ENCODE results near the gene TRAPPC6A.
A peak's percentile ranks its signal among the peaks of the same experiment; 100 is the strongest.

Gene TRAPPC6A

DNA sequence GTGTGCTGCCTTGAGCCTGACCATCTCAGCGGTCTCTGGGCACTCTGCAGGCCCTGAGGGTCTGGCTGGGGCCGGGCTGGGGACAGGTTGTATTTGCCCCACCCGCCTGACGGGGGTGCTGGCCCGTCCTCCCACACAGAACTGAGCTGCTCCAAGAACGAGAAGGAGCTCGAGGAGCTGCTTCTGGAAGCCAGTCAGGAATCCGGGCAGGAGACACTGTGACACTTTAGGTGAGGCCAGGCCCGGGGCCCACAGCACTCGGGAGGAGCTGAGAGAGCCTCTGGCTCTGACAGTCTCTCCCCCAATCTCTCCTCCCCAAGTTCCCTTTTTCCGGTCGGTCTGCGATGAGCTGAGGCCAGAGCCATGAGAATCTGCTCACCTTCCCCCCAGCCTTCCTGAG, 31.8 kb downstream of the TRAPPC6A start:
- DNase-seq: peak; percentile 53 to 59

DNA sequence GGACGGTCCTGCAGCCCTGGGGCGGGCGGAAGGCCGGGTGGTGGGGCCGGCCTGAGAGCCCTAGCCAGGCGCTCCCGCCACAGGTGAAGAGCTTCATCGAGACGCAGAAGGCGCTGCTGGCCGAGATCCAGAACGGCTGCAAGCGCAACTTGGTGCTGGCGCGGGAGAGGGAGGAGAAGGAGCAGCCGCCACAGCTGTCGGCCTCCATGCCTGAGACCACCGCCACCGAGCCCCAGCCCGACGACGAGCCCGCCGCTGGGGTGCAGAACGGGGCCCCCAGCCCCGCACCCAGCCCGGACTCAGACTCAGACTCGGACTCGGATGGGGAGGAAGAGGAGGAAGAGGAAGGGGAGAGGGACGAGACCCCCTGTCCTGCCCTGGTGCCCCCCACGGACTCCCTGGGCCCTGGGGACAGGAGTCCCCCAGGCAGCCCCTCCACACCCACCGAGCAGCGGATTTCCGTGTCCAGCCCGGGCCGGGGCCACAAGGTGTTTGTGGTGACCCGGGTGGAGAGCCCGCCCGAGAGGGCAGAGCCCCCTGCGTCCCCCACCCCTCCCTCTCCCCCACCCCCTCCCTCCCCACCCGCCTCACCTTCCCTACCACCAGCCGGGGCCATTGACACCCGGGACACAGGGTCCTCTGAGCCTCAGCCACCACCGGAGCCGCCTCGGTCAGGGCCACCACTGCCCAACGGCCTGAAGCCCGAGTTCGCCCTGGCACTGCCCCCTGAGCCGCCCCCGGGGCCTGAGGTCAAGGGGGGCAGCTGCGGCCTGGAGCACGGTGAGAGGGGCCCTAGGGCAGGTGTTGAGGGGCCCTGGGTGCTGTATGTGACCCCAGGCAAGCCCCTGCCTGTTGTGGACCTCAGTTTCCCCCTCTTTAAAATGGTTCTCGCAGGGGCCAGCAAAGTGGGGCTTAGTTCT, 32.5 kb downstream of the TRAPPC6A start:
- DNase-seq: no peak

DNA sequence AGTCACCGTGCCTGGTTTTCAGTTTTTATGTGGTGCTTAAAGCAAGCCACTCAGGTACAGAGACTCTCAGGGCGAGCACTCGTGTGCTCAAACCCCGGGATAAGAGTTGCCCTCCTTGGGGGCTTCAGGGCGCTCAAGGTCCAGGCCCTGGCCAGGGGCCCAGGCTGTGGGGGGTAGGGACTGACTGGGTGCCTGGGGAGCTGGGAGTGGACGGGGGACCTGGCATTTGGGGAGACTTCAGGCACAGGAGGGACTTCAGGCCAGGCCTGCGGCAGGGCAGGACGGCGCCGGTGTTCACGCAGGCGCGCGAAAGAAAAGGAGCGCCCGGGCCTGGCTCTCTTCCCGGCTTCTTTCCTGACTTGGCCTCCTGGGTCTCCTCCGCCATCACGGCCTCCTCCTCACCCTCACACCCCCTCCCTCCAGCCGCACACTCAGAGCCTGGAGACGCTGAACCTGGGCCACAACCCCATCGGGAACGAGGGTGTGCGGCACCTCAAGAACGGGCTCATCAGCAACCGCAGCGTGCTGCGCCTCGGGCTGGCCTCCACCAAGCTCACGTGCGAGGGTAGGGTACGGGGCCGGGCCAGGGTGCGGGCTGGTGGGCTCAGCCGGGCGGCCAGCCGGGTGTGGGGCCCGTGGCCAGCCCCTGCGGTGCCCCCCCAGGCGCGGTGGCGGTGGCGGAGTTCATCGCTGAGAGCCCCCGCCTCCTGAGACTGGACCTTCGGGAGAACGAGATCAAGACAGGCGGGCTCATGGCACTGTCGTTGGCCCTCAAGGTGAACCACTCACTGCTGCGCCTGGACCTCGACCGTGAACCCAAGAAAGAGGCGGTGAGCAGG, 33.4 kb downstream of the TRAPPC6A start:
- no peak for DNase-seq

DNA sequence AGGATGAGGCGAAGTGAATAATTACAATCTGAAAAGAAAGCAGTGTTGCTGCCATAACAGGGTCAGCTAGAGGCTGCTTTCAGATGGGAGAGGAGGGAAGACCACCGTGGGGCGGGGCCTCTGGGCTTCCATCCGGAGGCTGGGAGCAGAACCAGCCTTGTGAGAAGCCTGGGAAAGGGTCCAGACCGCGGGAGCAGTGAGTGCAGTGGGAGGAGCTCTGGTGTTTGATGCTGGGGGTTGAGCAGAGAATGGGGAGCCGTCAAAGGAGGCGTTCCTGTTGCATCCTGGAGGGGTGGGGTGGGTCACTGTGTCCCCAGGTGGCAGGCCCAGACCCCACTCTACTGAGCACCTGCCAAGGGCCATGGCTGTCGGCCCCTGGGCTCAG, 35.3 kb downstream of the TRAPPC6A start:
- no peak for DNase-seq

DNA sequence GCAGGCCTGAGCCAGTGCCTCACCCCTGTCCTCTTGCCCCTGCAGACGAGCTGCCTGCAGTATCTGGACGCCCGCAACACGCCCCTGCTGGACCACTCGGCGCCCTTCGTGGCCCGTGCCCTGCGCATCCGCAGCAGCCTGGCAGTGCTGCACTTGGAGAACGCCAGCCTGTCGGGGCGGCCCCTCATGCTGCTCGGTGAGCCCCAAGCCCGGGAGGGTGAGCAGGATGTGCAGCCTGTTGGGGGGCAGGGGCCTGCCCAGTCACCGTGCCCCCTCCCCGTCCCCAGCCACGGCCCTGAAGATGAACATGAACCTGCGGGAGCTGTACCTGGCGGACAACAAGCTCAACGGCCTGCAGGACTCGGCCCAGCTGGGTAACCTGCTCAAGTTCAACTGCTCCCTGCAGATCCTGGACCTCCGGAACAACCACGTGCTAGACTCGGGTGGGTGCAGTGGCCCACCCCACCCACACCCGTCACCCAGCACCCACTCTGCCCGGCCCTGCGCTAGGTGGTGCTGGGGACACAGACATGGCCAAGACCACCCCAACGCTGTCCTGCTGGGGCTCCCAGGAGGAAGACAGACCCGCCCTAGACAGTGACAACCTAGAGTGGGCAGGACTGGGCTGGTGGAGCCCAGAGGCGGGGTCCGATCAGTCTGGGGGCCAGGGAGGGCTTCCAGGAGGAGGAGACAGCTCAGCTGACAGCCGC, 35.9 kb downstream of the TRAPPC6A start:
- no peak for DNase-seq

DNA sequence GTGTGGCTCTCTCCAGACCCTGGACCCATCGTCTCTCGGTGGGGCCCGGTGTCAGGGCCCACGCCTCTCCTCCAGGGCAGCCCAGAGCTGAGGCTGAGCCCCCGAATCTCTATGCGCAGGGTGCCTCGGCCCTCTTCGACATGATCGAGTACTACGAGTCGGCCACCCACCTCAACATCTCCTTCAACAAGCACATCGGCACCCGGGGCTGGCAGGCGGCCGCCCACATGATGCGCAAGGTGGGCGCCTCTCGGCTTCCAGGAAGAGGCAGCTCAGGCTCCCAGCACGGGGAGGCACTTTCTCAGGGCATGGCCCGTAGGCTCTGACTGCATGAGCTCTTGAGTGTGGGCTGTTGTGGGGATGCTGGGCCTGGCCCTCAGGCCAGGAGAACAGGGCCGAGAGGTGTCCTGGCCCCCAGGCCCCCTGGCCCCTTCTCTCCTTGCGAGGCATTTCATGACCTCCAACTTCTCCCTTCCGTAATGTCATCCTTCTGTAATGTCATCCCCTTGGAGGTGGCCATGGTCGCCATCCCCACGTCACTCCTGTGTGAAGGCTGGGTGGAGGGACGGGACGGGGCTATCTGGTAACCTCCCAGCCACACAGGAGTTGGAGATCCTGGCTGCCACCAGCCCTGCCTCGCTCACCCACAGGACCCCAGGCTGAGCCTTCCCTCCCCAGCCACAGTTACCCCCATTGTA, 36.7 kb downstream of the TRAPPC6A start:
- DNase-seq: no peak

DNA sequence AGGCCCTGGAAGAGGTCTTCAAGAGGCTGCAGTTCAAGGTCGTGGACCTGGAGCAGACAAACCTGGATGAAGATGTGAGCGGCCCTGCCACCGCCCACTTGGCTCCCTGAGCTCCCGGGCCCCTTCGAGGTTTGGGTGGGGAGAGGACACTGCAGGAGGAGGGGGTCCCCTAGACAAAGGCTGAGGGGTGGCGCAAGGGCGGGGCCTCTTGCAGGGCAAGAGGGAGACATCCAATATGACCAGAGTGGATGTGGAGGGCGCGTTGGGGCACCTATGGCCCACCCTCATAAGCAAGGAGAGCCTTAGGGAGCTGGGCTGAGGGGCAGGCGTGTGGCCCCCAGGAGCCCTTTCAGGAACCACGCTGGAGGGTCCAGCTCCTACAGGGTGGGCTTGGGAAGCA, 37.5 kb downstream of the TRAPPC6A start:
- no peak for DNase-seq

DNA sequence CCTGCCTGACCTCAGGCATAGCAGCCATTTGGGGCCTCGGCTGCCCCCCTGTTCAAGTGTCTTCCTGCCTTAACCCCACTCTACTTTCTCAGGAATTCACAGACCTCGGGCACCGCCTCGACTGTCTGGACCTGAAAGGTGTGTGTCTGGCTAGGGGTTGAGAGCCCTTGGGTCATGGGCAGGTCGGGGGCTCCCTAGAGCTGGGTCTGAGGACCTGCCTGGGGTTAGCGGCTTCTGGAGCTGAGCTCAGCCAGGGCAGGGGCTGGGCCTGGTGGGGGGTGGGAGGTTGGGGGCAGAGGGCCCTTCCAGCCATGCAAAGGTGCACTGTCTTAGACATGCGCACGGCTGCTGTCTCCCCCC, 37.9 kb downstream of the TRAPPC6A start:
- no peak for DNase-seq

DNA sequence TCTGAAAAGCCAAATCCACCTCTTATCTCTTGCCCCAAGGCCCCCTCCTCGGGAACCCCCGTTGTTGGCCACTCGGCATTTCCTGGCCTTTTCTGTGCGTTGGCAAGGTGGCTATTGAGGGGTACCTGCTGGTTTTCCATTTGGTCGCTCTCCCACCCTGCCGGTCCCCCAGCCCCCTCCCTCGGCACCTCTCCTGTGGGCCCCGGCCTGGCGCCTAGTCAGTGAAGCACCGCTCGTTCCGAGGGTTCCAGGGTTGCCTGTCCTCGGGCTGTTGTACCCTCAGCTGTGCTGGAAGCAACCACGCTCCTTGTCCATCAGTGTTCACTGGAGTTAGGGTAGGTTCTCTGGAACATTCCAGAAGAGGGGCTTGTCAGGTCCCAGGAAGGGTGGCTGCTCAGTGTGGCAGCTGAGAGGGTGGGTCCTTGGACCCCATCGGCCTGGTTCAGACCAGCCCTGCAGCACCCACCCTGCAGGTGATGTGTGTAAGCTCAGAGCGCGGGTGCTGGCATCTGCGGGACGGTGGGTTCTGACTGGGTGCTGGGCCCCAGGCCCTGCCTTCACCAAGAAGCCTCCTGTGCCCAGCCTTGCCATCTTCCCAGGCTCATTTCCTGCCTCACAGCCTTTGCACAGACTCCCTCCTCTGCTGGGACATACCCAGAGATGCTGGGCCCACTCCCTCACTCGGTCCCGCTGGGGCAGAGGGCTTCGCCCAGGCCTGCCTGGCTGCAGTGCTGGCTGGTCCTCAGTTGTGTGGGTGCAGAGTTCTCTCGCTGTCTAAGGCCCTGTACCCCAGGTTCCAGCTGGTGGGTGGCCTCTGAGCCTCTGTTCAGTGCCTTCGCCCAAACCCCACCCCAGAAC, 38.5 kb downstream of the TRAPPC6A start:
- no peak for DNase-seq

DNA sequence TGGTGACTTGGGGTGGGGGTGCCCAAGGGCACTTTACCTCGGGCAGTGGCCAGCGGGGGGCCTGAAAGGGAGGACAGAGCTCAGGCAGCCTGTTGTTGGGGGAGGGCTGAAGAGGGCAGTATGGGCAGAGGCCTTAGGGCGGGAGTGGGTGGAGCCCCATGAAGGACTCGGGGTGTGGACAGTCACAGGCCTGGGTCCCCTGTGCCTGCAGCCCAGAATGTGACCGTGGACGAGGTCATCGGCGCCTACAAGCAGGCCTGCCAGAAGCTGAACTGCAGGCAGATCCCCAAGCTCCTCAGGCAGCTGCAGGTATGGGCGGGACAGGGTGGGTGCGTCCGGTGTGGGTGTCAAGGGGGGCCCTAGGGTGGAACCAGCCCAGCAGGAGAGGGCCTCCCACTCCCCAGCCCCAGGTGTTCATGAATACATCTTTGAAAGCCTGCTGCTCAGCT, 39.7 kb downstream of the TRAPPC6A start:
- DNase-seq: no peak

DNA sequence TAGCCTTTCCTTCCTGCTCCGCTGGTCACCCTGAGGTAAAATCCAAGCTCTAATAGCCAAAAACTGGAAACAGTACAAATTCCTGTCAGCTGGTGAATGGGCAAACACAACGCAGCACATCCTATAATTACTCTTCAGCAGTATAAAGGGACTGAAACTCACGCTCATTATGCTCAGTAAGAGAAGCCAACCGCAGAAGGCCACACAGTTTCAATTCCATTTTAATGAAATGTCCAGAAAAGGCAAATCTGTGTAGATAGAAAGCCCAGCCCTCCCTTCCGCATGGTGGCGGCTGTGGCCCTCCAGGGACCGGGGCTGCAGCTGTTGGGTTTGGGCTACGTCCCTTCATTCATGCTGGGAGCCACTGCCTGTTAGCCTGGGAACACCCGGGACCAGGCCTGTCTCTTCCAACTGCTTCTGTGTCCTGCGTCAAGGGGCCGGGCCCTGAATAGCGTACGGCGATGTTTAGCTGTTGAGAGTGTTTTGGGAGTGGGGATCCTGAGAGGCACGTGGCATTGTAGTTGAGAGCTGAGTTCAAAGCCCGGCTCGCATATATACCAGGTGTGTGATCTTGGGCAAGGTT, 40.8 kb downstream of the TRAPPC6A start:
- DNase-seq: no peak

DNA sequence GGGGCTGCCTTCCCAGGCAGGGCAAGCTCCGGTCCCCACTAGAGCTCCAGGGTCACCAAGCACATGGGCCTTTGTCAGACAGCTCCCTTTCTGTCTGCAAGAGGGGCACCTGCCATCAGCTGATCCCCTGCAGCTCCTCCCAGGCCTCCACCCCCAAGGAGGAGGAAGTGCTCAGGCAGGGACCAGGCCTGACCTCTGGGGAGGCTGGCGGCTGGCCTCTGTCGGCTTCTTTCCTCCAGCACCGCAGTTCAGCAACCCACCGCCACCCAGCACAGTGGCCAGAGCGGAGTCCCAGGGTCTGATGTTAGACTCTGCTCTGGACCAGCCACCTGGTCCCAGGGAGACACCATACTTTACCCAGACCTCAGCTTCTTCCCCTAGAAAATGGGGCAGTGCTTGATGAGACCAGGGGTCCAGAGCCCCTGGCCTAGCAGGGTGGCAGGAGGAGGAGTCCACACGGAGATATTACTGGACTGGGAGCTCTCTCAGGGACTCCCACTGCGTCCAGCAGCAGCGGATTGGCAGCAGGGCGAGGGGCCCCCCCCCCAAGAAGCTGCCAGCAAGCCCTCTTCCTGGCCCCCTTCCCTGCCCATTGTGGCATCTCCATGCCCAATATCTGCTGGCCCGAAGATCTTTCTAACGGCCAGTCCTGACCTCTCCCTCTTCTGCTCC, 41.4 kb downstream of the TRAPPC6A start:
- no peak for DNase-seq

DNA sequence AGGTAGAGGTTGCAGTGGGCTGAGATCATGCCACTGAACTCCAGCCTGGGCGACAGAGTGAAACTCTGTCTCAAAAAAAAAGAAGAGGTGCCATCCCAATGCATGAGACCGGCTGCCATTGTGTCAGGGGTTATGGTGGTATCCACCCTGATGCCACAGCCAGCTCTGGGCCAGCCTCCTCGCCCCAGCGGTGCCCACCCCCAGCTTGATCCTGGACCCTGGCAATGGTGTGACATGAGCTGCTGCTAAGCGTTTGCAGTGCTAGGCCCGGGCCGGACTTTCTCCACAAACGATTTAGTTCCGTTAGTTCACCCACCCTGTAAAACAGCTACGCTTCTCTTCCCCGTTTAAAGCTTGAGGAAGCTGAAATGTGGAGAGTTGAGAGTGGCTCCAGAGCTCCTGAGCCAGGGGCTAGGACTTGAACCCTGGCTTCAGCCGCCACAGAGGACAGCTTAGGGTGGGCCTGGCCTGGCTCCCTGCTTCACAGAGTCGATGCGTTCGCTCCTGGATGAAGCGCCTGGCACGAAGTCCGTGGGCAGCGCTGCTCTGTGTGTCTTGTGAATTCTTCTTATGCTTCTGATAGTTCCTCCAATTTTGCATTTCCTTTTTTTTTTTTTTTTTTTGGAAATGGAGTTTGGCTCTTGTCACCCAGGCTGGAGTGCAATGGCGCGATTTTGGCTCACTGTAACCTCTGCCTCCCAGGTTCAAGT, 42.7 kb downstream of the TRAPPC6A start:
- no peak for DNase-seq

DNA sequence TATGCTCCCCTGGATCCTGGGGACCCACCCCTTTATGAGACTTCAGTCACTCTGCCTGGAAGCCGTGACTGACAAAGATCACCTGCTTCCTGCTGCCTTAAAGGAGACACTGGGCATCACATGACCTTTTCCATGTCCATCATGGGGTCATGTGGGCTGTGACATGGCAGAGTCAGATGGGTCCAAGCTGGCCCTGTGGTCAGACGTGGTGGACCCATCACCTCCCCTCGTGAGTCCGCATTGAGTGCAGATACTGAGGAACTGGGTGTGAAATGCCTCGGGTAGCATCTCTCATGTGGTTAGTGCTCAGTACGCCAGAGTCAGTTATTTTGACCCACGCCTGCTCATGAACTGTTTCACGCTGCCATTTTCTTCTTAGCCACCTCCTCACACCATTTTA, 44.4 kb downstream of the TRAPPC6A start:
- no peak for DNase-seq

DNA sequence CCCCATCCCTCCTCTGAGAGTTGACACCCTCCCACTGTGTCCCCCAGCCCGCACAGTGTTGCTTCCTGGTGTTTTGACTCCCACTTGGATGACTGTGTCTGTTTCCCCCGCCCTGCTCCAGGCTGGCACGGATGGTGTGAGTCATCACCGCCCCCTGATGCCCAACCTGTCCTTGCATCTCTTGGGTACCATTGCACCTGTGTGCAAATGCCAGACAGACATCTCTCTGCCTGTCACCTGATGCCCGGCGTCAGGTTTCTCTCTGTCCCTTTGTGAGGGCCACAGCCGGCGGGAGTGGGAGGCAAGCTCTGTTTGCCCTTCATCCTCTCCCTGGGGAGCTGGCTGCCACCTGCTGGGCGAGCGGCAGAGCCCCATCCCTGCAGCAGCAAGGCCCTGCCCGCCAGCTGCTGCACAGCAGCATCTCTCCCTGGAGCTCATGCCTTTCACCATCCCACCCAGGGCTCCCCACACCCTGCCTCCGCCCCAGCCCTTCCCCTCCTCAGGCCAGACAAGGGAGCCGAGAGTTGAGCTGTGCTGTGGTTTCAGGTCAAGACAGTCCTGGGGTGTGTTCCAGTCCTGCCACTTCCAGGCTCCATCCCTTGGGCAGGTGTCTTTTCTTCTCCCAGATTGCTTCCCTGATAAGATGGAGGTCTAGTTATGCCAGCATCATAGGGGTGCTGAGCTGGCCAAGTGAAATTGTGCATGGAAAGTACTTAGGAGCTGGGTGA, 47.0 kb downstream of the TRAPPC6A start:
- peak; percentile 42 to 45 for DNase-seq

DNA sequence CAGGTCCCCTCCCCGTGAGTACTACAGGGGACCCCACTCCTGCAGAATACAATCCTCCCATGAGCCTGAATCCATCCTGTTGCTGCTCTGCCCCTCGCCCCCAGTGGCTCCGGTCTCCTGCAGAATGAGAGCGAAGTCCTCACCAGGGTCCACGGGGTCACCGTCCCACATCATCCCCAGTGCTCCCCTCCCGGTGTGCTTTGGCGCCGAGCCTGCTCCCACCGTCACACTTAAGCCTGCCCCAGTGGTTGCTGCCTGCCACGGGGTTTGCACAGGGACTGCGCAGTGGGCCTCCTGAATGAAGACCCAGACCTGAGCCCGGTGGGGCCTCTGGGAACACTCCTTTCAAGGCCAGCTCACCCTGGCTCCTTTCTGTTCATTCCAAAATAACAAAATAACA, 47.8 kb downstream of the TRAPPC6A start:
- no peak for DNase-seq

DNA sequence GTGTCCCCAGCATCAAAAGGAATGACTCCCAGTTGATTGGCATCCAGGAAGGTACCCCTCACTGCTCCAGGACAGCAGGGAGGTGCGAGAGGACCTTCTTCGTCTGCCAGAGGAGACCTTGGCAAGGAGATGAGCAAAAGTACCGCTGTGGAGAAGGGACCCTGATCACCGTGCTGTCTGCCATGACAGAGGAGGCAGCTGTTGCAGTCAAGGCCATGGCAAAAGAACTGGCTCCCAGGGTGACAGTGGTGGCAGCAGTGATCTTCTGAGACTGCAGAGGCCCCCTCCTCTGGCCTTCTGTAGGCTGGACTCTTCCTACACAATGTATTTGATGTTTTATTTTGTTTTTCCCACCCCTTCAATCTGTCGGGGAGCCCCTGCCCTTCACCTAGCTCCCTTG, 49.2 kb downstream of the TRAPPC6A start:
- DNase-seq: no peak

DNA sequence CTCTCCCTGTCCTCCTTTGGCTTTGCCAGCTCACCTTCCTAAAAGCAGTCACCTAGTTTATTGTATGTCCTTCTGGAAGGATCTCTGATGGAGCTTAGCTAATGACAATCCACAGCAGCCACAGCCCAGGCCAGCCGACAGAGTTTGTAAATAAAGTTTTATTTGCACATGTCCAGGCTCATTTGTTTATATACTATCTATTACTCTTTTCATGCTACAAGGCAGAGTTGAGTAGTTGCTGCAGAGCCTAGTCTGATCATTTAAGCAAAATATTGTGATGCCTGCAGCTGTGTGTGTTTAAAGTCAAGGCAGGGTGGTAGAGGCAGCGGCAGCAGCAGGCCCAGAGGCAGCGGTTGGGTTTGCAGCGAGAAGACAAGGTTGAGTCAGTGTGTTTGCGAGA, 49.9 kb downstream of the TRAPPC6A start:
- no peak for DNase-seq

DNA sequence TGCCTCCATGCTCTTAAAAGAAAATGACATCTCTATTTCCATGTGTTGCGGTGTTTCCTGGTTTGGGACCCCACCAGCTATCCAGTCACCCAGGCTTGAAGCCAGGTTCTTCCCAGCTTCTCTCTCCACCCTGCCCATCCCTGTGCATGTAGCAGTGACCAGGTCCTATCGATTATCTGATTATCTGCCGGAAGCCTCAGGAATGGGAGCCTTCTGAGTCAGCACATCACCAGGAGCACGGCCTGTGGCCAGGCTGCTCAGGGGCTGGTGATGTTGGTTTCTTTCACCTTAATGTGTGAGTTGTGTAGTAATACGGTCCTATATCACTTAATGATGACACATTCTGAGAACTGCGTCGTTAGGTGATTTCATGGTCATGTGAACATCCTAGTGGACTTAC, 51.4 kb downstream of the TRAPPC6A start:
- DNase-seq: no peak

Data from Kasumi-1 (cell line).